ENCODE results near the gene IQCH.

Gene IQCH

GRCh38 chr15:67537771-67538170 lies 283.2 kb downstream of the IQCH start:
- H3K4me3 ChIP-seq (ENCODE audit: low read depth, low read length), result no peak overlapping the region
- TF ChIP-seq CTCF (IDR thresholded peaks at IDR 0.05; ENCODE audit: low read depth, low read length, missing control alignments), result no peak
- no peak for DNase-seq (ENCODE audit: low read depth)

- no peak for DNase-seq (ENCODE audit: low read depth)
- TF ChIP-seq CTCF (IDR thresholded peaks at IDR 0.05; ENCODE audit: low read depth, low read length, missing control alignments), result no peak
These were observed 288.1 kb downstream of the IQCH start, which contains the start of gene MAP2K5 for GRCh38 chr15:67542420-67543347. TSS of gene MAP2K5 (plus strand) at chr15:67542703. CDS start at chr15:67543336, 633 bp downstream.

GRCh38 chr15:67543348-67543718 lies 288.7 kb downstream of the IQCH start:
- DNase-seq (ENCODE audit: low read depth), result no peak
- H3K4me3 ChIP-seq (ENCODE audit: low read depth, low read length), result peak overlapping the region; percentile 89

More at GRCh38 chr15:67542420-67543347, 288.1 kb downstream of the IQCH start, which contains the start of gene MAP2K5:
- H3K4me3 ChIP-seq (ENCODE audit: low read depth, low read length), result peak within 1 kb of the TSS; percentile 89

GRCh38 chr15:67544475-67544874 lies 289.9 kb downstream of the IQCH start:
- TF ChIP-seq CTCF (IDR thresholded peaks at IDR 0.05; ENCODE audit: low read depth, low read length, missing control alignments), result no peak
- no peak for DNase-seq (ENCODE audit: low read depth)
- H3K4me3 ChIP-seq (ENCODE audit: low read depth, low read length), result no peak overlapping the region

More at GRCh38 chr15:67543348-67543718, 288.7 kb downstream of the IQCH start:
- TF ChIP-seq CTCF (IDR thresholded peaks at IDR 0.05; ENCODE audit: low read depth, low read length, missing control alignments), result no peak

- TF ChIP-seq CTCF (IDR thresholded peaks at IDR 0.05; ENCODE audit: low read depth, low read length, missing control alignments), result no peak
These were observed 291.3 kb downstream of the IQCH start for GRCh38 chr15:67545864-67546263.

GRCh38 chr15:67547064-67547463 lies 292.5 kb downstream of the IQCH start:
- no peak for TF ChIP-seq CTCF (IDR thresholded peaks at IDR 0.05; ENCODE audit: low read depth, low read length, missing control alignments)
- no peak overlapping the region for H3K4me3 ChIP-seq (ENCODE audit: low read depth, low read length)
- no peak for DNase-seq (ENCODE audit: low read depth)

More at GRCh38 chr15:67545864-67546263, 291.3 kb downstream of the IQCH start:
- no peak overlapping the region for H3K4me3 ChIP-seq (ENCODE audit: low read depth, low read length)
- no peak for DNase-seq (ENCODE audit: low read depth)
